Body of pancreas (tissue), 4 donors: Measurements from ENCODE around the gene GABRG3.
"Not testable (repeated sequence)": the region's sequence is repeated elsewhere in the genome, so short reads cannot be mapped to it uniquely, and the experiment has no call there.

Experiments used
- CTCF ChIP-seq, 7 experiments: fragments of 450-650 bp in 4 of 7; fragments of 200-600 bp in 3 of 7; sonication (generic) in 3 of 7; IDR thresholded peaks; one replicate each; pipeline ENCODE4 v1.5.1; 2016 to 2019; ENCODE audit warnings: antibody characterized with exemption in 7 of 7
- POLR2A ChIP-seq, 3 donors: fragments of 450-650 bp; IDR thresholded peaks; one replicate each; pipeline ENCODE4 v1.6.1; 2016; ENCODE audit warnings: antibody characterized with exemption in 3 of 3, mild to moderate bottlenecking in 2 of 3

DNA sequence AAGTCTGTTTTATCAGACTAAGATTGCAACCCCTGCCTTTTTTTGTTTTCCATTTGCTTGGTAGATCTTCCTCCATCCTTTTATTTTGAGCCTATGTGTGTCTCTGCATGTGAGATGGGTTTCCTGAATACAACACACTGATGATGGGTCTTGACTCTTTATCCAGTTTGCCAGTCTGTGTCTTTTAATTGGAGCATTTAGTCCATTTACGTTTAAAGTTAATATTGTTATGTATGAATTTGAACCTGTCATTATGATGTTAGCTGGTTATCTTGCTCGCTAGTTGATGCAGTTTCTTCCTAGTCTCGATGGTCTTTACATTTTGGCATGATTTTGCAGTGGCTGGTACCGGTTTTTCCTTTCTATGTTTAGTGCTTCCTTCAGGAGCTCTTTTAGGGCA is 220.5 kb downstream of the GABRG3 start:
- not testable (repeated sequence) for TF ChIP-seq CTCF, POLR2A (IDR thresholded peaks at IDR 0.05)
